HL-60 (cell line): Measurements from ENCODE around the gene BLM.

Experiments used
- CTCF ChIP-seq: IDR thresholded peaks from one replicate; pipeline ENCODE4 v1.5.1; 2011; ENCODE audit warnings: low read length, control low read depth, inconsistent platforms; ENCODE audit not compliant: insufficient read depth
- POLR2AphosphoS5 ChIP-seq: IDR thresholded peaks from 2 replicates; pipeline ENCODE4 v1.6.1; 2012; ENCODE audit warnings: low read depth

GRCh38 chr15:90707489-90707888, 9.7 kb upstream of the BLM start:
- no peak for TF ChIP-seq CTCF
- no peak for TF ChIP-seq POLR2AphosphoS5
